NCI-H187 (cell line): Measurements from ENCODE around the gene EMILIN1.

Experiments used
- DNase-seq, 2 experiments: peaks; one replicate each; lab custom pipeline; 2025; lab: John Stamatoyannopoulos, UW

EMILIN1 gene

GRCh38 chr2:27123302-27124150, 45.1 kb downstream of the EMILIN1 start, which contains the start of gene ABHD1:
TSS of gene ABHD1 (plus strand) at chr2:27123815. CDS start at chr2:27123949, 134 bp downstream.
- DNase-seq = peak in 1 of 2 experiments; percentile 8

- no peak for DNase-seq
Observed at GRCh38 chr2:27125104-27125503, 46.7 kb downstream of the EMILIN1 start.

GRCh38 chr2:27126252-27126710, 47.9 kb downstream of the EMILIN1 start:
- DNase-seq = no peak

GRCh38 chr2:27127883-27128667, 49.7 kb downstream of the EMILIN1 start:
- no peak for DNase-seq

- DNase-seq = no peak
Observed at GRCh38 chr2:27128668-27129571, 50.5 kb downstream of the EMILIN1 start.

GRCh38 chr2:27130396-27130795, 52.0 kb downstream of the EMILIN1 start:
- DNase-seq = no peak

GRCh38 chr2:27131429-27131828, 53.0 kb downstream of the EMILIN1 start:
- DNase-seq = no peak

- DNase-seq = no peak
Observed at GRCh38 chr2:27133195-27133875, 54.9 kb downstream of the EMILIN1 start.

GRCh38 chr2:27133905-27134780, 55.7 kb downstream of the EMILIN1 start, which contains the start of gene PREB:
TSS of gene PREB (minus strand) at chr2:27134636. CDS start at chr2:27134421, 215 bp downstream.
- peak; percentile 93 to 98 for DNase-seq

GRCh38 chr2:27134781-27135477, 56.5 kb downstream of the EMILIN1 start:
- DNase-seq = no peak

- no peak for DNase-seq
Observed at GRCh38 chr2:27135478-27135955, 57.1 kb downstream of the EMILIN1 start.
